HS-27A (cell line): Measurements from ENCODE around the gene TULP4.

ENCODE experiments used
- DNase-seq: peaks from one replicate; pipeline ENCODE4 v3.0.0-alpha.2; 2012; ENCODE audit warnings: low read depth, missing footprints

The TULP4 gene

DNA sequence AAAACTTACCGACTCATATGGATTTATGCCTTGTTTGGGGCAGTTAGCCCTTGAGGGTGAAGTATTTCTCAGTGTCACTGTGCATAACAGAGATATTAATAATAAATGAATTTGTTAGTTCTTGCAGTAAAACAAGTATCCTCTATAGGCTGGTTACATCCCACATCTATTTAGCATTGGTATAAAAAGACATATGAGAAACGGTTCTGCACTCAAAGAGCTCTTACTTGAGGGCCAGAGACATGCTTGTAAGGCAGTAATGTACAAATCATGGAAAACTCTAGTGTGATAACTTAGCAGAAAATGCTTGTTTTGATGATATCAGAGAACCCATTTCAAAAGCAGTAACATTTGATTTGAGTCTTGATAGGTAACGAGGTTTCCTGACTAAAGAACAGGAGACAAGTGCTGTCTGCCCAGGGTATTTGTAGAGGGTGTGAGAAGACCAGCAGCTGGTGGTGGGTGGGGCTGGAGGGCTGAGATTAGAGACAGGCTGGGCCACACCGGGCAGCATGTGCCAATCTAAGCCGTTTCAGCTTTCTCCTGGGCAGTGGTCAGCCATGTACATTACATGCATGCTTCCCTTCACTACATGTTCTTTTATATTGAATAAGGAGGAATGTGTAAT is 46.3 kb downstream of the TULP4 start:
- no peak for DNase-seq

DNA sequence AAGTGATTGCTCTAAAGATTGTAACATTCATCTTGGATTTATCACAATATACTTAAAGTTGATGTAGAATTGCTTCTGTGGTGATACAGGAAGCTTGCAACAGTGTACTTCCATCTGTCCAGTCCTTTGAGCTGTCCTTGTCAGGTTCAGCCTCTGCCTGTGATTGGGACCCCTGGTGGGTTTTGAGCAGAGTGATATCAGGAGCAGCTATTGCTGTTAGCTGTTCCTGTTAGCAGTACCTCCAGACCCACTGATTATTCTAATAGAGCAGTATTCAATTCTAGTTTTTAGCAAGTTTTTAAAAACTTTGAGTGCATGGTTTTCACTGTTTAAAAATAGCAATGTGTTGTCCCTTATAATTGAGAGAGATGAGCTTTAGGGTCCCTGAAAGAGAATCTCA is 48.8 kb downstream of the TULP4 start:
- DNase-seq: no peak

DNA sequence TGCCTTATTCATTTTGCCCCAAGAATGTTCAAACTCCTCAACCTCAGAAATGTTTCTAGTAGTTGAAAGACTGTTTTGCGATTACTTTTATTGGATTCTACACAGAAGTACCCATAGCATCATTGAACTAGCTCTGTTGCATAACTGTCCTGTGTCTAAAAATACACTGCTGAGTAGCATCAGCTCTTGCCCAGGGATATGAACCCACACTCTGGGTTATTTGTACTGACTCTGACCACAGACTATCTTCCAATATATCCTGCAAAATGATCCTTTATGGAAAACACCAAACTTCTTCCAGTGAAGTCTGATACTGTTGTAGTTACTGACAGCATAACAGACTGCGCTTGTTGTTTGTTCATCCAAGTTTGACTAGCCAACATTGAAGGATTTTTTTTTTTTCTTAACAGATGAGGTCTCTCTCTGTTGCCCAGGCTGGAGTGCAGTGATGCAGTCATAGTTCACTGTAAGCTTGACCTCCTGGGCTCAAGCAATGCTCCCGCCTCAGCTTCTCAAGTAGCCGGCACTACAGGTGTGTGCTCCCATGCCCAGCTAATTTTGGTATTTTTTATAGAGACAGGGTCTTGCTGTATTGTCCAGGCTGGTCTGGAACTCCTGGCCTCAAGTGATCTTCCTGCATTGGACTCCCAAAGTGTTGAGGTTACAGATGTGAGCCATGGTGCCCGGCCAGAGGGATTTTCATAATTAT is 49.9 kb downstream of the TULP4 start:
- DNase-seq: no peak

DNA sequence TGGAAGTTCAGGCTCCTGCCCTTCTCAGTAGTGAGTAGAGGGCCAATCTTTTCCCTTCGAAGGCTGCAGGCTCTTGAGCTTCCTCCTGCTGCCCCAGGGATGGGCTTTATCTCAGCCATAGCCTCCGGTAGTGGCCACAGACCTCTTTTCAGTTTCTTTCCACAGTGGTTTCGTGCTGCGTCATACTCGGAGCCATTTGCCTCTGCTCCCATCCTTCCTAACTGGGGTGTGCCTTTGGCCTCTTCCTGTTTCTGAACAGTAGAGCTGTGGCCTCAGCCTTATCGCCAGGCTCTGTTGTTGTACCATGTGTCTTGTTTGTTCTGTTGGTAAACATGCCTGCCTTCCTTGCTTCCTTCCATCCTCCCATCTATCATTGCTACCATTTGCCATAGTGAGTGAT is 54.1 kb downstream of the TULP4 start:
- no peak for DNase-seq

DNA sequence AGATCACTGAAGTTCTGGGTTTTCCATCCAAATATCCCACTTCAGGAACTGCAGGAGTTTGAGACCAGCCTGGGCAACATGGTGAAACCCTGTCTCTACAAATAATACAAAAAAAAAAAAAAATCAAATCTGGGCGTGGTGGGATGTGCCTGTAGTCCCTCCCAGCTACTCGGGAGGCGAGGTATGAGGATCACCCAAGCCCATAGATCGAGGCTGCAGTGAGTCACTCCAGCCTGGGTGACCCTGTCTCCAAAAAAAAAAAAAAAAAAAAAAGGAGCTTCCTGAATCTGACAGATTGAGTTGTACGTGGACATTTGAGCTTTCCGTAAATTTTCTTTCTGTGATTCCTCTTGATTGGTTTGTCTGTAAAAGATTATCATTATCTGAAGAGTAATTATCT is 55.6 kb downstream of the TULP4 start:
- DNase-seq: no peak

DNA sequence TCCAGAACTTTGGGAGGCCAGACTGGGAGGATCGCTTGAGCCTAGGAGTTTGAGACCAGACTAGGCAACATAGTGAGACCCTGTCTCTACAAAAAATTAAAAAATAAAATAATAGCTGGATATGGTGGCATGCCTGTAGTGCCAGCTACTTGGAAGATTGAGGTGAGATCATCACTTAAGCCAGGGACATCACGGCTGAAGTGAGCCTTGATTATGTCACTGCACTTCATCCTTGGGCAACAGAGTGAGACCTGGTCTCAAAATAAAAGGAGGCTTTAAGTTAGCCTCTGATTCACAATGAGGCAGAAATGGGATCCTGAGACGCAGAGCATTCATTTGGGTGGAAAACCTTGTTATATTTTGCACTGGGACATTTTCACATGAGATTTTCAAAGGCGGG is 57.0 kb downstream of the TULP4 start:
- DNase-seq: no peak

DNA sequence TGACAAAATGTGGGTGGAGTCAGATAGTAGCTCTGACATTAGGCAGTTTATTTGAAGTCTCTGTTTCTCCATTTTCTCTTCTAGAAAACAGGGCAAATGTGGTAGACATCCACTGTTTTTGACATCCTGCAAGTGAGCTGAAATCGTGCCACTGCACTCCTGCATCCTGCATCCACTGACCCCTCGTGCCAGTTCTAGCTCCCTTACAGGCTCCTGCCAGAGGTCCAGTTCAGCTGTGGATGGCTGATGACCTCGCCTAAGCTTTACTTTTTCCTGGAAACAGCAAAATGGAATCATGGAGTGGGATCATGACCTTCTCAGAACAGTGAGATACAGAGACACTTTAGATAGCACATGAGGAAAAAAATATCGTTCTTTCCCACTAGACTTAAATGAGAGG is 58.5 kb downstream of the TULP4 start:
- no peak for DNase-seq

DNA sequence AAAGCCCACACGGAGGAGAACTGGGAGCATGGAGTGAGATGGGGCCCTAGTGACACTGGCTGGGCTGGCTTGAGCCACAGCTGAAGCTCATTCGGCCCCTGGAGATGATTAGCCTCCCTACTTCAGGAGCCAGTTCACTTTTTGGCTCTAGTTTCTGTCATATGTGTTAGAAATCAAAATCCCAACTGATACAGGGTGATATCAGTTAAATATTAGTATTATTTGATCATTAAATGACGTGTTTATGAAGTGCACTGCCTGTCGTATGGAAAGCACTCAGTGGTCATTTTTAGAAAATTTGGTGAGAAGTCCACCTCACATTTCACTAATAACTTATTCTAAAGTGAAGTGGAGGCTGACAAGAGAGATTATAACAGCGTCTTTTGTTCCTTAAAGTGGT is 59.0 kb downstream of the TULP4 start:
- no peak for DNase-seq

DNA sequence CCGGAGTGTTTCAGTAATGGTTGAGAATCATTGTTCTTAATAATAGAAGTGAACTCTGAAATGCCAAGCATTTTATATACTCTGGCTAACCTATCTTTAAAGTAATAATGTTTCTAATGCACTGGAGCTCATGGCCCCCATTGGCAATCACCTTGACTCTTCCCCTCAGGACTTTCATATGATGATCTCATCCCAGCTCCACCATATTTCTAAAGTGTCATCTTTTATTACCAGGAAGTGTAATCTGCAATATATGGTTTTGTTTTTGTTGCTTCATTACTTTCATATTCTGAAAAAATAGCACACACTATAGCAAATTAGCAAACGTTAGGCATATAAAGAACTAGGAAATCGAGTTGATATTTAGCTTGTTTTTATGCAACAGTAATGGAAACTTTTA is 60.3 kb downstream of the TULP4 start:
- DNase-seq: no peak

DNA sequence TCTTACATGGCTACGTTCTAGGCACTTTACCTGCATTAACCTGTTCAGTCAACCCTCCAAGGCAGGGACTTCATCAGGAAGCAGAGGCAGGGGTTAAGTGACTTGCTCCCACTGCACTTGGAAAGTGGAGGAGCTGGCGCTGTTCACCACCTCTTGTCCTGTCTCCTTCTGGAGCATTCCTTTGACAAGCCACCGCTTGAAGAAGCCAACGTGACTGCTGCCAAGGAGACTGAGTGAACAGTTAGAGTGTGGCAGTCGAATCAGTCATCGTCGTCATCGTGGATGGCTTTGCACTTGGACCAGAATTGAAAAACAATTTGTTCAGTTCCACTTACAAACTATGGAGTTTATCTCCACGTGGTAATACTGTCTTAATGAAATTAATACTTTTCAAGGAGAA is 60.9 kb downstream of the TULP4 start:
- no peak for DNase-seq

DNA sequence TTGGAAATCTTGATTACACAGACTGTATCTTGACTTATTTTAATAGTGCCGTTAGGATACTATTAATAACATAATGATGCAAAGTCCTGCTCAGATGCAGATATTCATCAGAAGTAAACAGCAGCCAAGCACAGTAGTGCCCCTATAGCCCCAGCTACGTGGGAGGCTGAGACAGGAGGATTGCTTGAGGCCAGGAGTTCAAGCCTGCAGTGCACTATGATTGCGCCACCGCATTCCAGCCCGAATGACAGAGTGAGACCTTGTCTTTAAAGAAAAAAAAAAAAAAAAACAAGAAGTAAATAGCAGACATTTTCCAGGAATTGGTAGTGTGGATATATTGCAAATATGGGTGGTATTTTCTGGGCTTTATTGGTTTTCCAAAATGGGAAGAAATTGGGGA is 61.8 kb downstream of the TULP4 start:
- no peak for DNase-seq

DNA sequence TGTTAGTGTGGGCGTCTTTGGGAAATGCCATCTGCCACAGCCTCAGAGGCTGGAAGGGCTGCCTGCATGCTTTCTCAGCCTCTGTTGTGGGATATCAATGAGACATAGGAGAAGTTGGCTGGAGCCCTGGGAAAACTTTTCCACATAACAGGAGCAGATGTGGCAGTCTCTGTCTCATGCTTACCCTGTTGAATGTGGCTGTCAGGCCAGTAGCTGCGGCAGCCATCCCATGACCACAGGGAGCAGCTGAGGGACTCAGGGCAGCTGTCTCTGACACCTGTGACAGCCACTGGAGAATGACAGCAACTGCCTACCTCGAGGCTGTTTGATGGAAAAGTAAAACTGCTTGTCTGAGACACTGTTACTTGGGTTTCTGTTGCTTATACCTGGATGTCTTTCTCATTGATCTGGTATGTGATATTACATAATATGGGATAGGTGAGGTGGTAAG is 64.4 kb downstream of the TULP4 start:
- no peak for DNase-seq

DNA sequence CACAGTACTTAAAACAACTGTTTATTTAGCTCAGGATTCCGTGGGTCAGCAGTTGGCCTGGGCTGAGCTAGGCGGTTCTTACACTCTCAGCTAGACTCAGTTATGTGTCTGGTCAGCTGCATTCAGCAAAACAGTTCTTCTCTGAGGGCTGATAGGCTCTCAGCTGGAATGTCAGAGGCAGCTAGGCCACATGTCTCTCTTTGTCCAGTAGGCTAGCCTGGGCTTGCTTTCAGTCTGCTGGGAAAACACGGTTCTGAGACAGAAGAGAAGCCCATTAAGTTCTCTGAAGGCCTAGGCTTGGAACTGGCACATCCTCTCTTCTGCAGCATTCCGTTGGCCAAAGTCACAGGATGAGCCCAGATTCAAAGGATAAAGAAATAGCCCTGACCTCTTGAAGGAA is 65.6 kb downstream of the TULP4 start:
- DNase-seq: no peak

DNA sequence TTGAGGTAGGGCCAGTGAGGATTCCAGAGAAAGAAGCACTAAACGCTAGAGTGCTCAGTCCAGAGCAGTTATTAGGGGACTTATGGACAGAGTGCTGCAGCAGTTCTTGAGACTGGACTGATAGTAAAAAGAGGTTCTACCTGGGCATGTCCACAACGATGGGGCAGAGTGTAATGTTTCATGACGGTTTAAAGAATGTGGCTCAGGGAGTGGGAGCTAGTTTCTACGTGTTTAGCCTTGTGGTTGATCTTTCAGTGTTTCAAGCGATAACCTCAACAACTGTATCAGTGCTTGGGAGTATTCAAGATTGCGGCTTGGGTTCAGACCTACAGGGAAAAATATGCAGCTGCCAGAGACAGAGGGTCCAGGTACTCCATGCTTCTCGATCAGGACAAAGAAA is 67.1 kb downstream of the TULP4 start:
- DNase-seq: no peak

DNA sequence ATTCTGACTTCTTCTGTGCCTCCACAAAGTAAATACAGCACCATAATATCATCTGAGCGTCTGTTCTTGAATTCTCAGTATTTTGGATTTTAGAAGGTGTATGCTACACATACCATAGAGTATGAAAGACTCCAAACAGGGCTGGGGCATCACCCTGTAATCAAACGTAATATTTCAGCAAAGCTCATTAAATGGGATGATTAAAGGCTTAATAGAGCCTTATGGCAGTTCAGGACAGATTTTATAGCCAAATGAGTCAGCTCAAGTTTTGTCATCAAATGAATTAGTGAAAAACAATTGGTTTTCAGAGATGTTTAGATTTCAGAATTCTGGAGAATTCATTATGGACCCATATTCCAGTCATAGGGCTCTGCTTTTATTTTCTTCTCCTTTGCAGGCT is 68.9 kb downstream of the TULP4 start:
- no peak for DNase-seq

DNA sequence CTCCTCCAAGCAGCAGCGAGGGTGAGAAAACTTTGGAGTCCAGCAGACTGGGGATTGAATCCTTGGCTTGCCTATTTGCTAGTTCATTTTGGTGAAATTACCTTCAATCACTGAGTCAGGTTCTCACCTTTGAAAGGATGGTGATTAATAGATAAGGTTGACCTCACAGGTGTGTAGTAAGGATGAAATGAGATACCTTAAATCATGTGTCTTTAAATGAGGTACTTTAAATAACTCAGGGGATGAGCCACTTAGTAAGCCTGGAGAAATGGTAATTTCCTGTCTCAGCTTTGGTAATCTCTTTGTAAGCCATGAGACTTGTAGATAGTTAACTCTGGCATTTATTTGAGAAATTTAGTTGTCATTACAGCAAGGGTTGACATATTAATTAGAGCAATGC is 70.2 kb downstream of the TULP4 start:
- DNase-seq: no peak

DNA sequence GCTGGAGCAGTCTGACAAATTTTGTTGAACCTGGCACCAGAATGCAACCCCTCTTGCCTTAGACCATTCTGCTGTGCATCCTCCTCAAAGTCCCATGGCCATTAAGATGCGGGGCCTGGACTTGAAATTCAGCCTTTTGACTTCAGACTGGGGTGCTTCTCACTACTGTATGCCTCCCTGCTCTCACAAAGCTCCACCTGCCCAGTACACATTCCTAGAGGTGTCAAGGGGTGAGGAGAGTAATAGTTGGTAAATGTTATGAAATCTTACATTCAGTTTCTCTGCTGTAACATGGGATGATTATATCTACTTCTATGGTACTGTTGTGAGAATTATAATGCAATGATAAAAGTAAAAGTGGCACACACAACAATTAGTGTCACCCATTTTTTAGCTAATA is 70.8 kb downstream of the TULP4 start:
- no peak for DNase-seq

DNA sequence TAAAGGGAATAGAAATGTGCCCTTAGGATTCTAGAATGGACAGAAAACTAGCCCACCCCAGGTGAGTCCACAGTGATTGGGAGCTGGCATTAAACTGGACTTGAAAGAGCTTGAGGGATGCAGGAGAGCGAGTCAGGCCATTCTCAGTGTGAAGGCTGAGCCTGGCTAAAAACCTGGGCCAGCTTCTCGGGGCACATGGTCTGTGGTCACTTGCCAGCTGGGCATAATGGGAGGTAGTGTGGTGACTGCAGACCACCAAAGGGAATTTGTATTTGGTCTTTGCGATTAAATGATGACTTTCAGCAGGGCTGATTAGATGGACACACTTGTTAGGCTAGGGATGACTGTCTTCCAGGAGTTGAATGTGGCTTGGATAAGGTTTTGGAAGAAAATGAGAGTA is 71.3 kb downstream of the TULP4 start:
- no peak for DNase-seq

DNA sequence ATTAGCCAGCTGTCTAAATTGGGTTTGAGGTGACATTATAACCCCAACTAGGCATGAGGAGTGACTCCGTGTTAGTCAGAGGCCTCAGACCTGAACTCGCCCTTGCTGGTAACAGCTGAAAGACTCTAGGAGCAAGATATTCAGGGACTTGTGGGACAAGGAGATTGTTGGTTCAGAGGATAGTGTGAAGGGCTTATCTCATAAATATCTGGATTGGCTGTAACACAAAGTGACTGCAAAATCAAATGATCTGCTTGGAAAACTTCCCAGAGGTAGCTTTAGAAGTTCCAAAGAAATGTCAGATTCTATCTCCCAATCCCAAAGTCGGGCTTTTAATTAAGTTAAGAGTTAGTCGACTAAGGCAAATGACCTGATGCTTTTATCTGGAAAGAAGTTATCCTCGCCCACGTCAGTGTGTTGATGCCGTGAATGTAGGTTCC is 72.4 kb downstream of the TULP4 start:
- no peak for DNase-seq

DNA sequence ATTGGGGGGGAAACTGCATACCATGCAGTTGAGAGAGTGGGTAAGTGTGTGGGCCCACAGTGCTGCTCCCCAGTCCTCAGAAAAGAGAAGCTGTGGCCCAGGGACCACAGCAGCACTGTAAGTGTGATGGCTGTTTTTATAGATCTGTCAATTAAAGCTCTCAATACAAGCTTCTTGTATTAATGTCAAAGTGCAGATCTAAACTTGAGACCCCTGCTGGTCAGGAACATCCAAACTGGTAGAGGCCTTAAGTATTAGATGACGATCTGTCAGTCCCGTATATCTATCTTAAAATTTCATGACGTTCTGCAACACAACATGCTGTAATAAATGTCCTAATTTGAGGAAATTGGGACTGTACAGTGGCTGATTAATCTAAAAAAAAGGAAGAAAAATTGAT is 74.8 kb downstream of the TULP4 start:
- DNase-seq: no peak

DNA sequence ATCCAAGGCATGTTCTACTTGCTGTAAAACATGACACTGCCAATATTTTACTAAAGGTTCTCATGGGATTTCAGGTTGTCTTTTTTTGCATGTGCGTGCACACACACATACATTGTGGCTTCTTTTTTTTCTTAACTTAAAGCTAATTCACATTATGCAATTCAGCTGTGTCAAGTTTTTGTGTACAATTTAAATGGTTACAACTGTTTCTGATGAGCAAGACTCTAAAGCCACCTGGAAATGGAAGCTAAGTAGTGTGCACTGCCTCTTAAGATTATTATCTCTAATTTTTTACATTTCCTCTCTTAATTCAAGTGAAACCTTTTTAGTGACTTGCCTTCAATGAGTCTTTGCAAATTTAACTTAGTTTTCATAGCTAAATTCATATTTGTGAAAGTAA is 75.3 kb downstream of the TULP4 start:
- no peak for DNase-seq

DNA sequence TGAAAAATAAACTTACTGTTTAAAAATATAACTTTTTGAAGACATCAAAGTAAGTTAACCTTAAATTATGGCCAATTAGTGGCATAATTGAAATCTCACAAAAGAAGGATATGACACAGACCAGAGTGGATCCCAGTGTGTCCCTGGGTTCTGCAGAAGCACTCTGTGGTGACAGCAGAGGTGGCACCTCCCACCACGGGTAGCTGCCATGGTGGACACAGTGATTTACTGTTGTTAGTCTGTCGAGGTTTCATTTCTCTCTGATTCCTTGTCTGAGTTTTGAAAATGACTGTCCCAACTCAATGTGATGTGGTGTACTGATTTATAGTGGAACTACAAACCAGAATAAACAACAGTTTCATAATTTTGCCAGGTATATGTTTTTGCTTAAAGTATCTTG is 76.5 kb downstream of the TULP4 start:
- DNase-seq: no peak

DNA sequence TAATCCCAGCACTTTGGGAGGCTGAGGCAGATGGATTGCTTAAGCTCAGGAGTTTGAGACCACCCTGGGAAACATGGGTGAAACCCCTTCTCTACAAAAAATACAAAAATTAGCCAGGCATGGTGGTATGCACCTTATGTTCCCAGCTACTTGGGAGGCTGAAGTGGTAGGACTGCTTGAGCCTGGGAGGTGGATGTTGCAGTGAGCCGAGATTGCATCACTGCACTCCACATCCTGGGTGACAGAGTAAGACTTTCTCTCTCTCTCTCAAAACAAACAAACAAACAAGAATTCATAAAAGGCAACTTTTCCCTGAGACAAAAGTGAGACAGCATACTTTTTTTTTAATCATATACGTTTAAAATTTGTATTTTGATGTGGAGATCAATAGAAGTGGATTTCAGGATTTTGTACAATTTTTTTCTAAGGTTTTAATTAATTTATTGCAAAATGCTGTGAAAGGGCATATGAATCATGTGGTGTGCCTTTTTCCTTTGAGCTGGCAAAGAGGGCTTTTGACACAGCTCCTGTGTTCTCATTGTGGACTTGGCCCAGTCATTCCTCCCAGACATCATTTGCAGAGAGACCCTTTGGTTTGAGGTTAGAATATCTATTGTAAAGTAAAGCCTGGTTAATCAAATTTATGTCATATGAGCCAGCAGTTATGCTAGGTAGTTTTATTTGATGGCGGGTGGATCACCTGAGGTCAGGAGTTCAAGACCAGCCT is 77.1 kb downstream of the TULP4 start:
- no peak for DNase-seq
